NCI-H2029 treated with DMSO at 0.1 percent for 48 hours (cell line): ENCODE measurements around the gene DPP6.
A peak's percentile ranks its signal among the peaks of the same experiment; 100 is the strongest.

Experiments
- DNase-seq: peaks from one replicate; lab custom pipeline; 2025; lab: John Stamatoyannopoulos, UW

Gene DPP6

DNA sequence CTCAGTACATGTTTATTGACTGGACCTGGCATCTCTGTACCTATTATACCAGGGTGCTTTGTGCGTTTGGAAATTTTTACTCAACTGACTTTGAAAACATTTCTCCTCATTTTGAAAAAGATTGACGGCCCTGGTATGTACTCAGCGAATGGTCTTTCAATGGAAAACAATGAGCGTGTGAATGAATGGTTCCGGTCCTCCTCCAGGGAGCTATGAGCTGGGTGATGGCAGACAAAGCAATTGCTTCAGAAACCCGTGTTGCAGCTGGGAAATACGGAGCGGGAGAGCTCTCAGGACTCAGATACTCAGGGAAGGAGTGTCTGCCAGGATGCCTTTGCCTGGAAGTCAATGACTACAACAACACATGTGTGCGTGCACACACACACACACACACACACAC, 824.8 kb downstream of the DPP6 start:
- no peak for DNase-seq

- DNase-seq: peak; percentile 98
These were observed 827.4 kb downstream of the DPP6 start for GRCh38 chr7:154879629-154880028.

- no peak for DNase-seq
These were observed 828.3 kb downstream of the DPP6 start for GRCh38 chr7:154880513-154880912.

GRCh38 chr7:154881026-154881425, 828.8 kb downstream of the DPP6 start:
- no peak for DNase-seq

GRCh38 chr7:154881526-154881925, 829.3 kb downstream of the DPP6 start:
- DNase-seq: no peak

GRCh38 chr7:154882931-154883474, 830.8 kb downstream of the DPP6 start:
- no peak for DNase-seq

- DNase-seq: no peak
These were observed 832.2 kb downstream of the DPP6 start for GRCh38 chr7:154884348-154884920.

DNA sequence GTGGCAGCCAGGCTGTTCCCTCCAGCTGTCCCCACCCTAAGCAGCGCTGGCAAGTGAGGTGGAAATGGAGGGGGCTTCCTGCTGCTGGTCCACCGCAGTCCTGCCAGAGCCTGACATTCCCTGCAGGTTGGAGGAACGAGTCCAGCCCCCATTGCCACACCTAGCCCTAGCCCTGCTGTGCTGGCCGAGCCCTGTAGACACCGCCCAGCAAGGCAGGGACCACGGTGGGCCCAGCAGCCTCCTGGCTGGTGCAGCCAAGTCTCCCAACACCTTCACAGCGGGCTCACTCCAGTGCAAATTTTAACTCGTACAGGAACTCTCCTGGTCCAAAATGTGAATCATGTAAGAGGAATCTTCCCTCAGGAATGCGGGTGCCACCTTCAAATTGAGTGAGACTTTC, 834.4 kb downstream of the DPP6 start:
- DNase-seq: no peak

GRCh38 chr7:154888690-154889089, 836.5 kb downstream of the DPP6 start:
- no peak for DNase-seq

DNA sequence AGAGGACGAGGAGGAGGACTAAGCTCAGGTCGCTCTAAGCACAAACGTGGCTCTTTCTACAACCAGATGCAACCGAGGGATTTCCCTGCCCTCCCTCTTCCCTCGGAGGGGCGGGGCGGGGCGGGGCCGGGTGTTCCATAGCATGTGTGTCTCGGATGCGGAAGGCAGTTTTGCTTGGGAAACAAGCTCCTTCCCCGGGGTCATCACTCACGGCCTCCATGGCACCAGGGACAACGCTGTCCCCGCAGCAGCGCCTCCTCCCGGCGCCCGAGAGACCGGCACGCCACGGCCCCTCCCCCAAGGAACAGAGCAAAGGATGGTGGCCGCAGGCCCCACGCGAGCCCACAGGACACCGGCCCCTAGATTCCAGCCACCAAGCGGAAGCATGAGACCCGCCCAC, 840.3 kb downstream of the DPP6 start:
- no peak for DNase-seq

- DNase-seq: no peak
These were observed 843.9 kb downstream of the DPP6 start for GRCh38 chr7:154896076-154896475.

GRCh38 chr7:154898973-154899855, 847.0 kb downstream of the DPP6 start:
- DNase-seq: no peak

DNA sequence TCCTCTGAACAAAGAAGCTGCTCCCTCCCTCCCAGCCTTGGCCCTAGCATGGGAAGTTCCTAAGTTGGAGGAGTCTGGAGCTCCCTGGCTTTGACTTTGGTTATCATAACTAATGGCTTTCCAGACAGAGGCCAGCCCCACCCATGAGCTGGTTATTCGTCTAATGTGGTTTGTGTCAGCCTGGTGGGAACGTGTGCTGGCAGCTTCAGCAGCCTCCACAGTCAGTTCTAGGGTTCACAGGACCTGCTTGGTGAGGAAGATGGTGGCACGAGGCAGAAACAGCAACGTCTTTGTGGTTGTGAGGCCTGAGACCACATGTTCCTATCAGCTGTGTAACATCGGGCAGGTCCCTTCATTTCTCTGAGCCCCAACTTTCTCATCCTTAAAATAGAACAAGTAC, 847.7 kb downstream of the DPP6 start:
- no peak for DNase-seq

DNA sequence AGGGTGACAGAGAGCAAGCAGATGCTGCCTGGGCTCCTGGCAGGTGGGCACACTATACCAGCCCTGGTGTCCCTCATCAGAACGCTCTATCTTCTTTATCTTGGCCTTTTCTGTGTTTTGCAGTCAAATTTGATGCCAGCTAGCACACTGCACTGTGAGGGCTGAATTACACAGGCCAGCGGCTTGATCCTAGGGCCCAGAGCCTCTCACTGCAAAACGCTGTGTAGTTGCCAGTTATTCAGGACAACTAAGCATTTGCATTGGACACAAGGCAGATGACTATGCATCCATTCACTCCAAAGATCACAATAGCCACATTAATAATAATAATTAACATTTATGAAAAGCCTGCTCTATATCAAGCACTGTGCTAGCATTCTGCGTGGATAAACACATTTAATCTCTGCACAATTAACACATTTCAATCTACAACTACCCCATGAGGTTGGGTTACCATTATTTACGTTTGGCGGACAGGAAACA, 850.4 kb downstream of the DPP6 start:
- DNase-seq: no peak

DNA sequence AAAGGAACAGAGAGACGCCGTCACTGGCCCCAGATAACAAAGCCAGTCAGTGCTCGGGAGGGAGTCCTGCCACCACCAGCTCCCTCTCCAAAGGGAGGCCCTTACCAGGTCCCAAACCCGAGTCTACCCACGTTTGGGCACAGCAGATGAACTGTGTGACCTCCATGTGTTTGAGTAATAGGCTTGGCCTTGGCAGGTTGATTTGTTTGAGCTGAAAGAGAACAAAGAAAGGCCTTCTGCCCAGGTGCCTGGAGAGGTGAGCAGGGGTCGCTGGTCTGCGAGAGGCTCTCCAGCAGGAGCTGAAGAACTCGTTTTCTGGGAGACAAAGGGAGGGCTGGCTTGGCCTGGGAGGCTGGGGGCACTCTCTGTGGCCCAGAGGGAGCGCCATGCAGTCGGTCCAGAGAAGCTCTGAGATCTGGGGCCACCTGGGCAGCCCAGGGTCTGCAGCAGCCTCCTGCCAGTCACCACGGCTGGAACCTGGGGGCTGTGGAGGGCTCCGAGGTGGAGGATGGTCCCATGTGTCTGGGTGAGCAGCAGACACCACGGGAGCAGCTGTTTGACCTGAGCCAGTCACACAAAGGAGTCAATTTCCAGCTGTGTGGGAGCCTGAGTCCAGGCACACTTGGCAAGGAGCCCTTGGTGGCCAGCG, 851.0 kb downstream of the DPP6 start:
- no peak for DNase-seq

GRCh38 chr7:154905146-154905545, 852.9 kb downstream of the DPP6 start:
- DNase-seq: no peak

DNA sequence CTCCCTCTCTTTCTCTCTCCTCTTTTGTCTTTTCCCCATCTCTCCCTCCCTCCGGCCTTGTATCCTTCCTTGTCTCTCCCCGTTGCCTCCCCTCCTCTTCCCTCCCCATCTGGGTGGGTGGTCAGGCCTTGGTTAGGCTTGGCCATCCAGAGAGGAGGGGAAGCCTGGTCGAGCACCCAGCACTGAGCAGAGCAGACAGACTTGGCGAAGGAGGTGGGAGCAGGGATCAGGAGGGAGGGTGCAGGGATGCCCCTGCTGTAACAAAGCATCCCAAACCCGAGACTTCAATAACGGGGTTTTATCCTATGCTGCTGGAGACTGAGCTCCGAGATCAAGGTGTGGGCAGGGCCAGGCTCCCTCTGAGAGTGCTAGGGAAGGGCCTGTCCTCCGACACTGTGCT, 853.4 kb downstream of the DPP6 start:
- no peak for DNase-seq

- no peak for DNase-seq
These were observed 854.0 kb downstream of the DPP6 start for GRCh38 chr7:154906201-154906600.

DNA sequence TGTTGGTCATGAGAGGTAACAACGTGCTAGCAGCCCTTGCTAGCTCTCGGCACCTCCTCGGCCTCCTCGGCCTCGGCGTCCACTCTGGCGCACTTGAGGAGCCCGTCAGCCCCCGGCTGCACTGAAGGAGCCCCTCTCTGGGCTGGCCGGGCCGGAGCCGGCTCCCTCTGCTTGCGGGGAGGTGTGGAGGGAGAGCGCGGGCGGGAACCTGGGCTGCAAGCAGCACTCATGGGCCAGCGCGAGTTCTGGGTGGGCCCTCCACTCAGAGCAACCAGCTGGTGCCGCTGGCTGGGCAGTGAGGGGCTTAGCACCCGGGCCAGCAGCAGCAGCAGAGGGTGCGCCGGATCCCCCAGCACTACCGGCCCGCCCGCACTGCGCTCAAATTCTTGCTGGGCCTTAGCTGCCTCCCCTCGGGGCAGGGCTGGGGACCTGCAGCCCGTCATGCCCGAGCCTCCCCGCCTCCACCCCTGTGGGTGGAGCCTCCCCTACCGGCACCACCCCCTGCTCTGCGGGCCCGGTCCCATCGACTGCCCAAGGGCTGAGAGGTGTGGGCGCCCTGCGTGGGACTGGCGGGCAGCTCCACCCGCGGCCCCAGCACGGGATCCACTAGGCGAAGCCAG, 854.6 kb downstream of the DPP6 start:
- no peak for DNase-seq

GRCh38 chr7:154907651-154908620, 855.7 kb downstream of the DPP6 start:
- no peak for DNase-seq
